Stomach (tissue), 9 donors: ENCODE data around the gene S100A3. TPM values are rescaled to one million over a fixed set of nuclear protein-coding genes. Genes with fewer than 3 reads are reported as not detected.

Experiments used
- DNase-seq, 2 donors: peaks; one replicate each; pipeline versions ENCODE4 v3.0.0 to v3.0.0-alpha.2; 2013 to 2019
- H3K27ac ChIP-seq, 5 donors: fragments of 200-600 bp in 4 of 5; sonication (generic) in 4 of 5; one replicate each; pipeline ENCODE4 v1.5.1; 2013 to 2019; ENCODE audit warnings: mild to moderate bottlenecking in 1 of 5, moderate library complexity in 1 of 5
- H3K27me3 ChIP-seq, 3 donors: fragments of 200-600 bp; sonication (generic); one replicate each; pipeline ENCODE4 v1.5.1; 2017 to 2019; ENCODE audit warnings: mixed run types in 1 of 3
- H3K36me3 ChIP-seq, 4 donors: fragments of 200-600 bp; sonication (generic); 1 replicate in 3 of 4; 2 replicates in 1 of 4; pipeline ENCODE4 v1.5.1; 2016 to 2019
- H3K4me1 ChIP-seq, 4 donors: fragments of 200-600 bp; sonication (generic); one replicate each; pipeline ENCODE4 v1.5.1; 2016 to 2019
- H3K4me3 ChIP-seq, 4 donors: fragments of 200-600 bp; sonication (generic) in 3 of 4; one replicate each; pipeline ENCODE4 v1.5.1; 2016 to 2019; ENCODE audit warnings: mild to moderate bottlenecking in 1 of 4
- H3K9me3 ChIP-seq, 4 donors: fragments of 200-600 bp; sonication (generic); one replicate each; pipeline ENCODE4 v1.5.1; 2016 to 2019
- EP300 ChIP-seq: sonication (generic); formaldehyde crosslinking; IDR thresholded peaks from one replicate; pipeline ENCODE4 v1.6.1; 2017; ENCODE audit warnings: antibody characterized with exemption
- POLR2A ChIP-seq, 4 donors: fragments of 450-650 bp; IDR thresholded peaks; one replicate each; pipeline ENCODE4 v1.6.1; 2016; ENCODE audit warnings: antibody characterized with exemption in 4 of 4, control low read depth in 2 of 4, mild to moderate bottlenecking in 1 of 4, moderate library complexity in 1 of 4
- POLR2AphosphoS5 ChIP-seq, 3 donors: sonication (generic); formaldehyde crosslinking; IDR thresholded peaks; one replicate each; pipeline ENCODE4 v1.6.1; 2016; ENCODE audit warnings: antibody characterized with exemption in 3 of 3
- WGBS, 5 donors: extraction: QIAGEN DNeasy Blood & Tissue Kit in 3 of 5; methylation state at CpG; one replicate each; pipeline versions ENCODE4 v1.1.5 to v1.1.7; 2013 to 2018; 5-methylcytosine and 5-hydroxymethylcytosine counted together
- intact Hi-C: fragments of 100-400 bp; cut with DNase I; formaldehyde crosslinking; loops from one replicate; pipeline ENCODE4 v1.15.1; 2023; ENCODE audit warnings: low total_unique reads
- polyA plus RNA-seq, 3 donors: library from polyadenylated mRNA; stranded (reverse); fragments of 200-250 nt; gene quantifications; one replicate each; pipeline ENCODE4 v1.2.3, GENCODE V29; 2013
- total RNA-seq, 5 donors: library from RNA; depleted of rRNA; stranded (reverse); fragments of >200 nt; gene quantifications; one replicate each; pipeline versions ENCODE4 v1.1.0 to v1.2.3, GENCODE V29; 2014 to 2016
- TF ChIP-seq, protein P1 (sequence below), 7 experiments: fragments of 450-650 bp in 4 of 7; fragments of 200-600 bp in 3 of 7; sonication (generic) in 3 of 7; IDR thresholded peaks; one replicate each; pipeline ENCODE4 v1.5.1; 2016 to 2019; ENCODE audit warnings: antibody characterized with exemption in 7 of 7, control low read depth in 2 of 7, mild to moderate bottlenecking in 1 of 7
- donor health status: healthy with polysubstance abuse.
- donor health status: Bipolar disorder and iron deficiency.
- donor health status: healthy.

The S100A3 gene
- total and polyA plus RNA-seq, 8 donors: 2.6 to 15.0 (median 5.4) TPM; not detected in 5

DNA sequence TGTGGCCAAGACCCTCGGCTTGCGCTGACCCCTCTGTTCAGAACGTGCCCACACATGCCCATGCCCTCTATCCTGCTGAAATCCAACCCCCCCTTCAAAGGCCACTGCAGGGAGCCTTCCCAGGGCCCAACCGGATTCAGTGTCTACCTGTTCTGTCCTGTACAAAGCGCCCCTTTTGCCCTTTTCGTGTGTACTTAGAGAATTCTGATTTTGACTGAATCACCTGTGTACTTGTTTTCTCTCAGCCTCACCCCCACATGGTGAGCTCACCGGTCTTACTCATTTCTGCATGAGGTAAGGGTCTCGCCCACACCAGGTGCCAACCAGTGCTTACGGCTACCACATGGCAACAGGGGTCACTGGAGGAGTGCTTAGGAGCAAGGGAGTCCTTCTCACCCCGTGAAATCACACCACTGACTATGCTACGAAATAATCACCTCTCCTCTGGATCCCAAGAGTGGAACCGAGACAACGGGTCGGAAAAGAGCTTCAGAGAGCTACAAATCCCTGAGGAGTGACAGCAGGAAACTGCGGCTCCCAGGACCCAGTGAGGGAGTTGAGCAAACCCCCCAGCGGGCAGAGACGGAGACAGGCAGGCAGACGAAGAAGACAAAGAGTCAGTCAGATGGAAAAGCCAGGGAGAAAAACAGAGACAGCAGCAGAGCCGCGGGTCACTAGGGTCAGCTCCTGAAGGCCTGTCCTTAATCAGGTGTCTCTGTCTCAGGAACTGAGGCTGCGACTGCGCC lies 18.7 kb upstream of the S100A3 start:
- Histone ChIP-seq H3K27me3 (no peaks in the 10 kb centered on the region), H3K4me1 (peaks cover 35 to 55% (median 46%) of the 10 kb centered on the region in 4 donors), H3K4me3 (peak overlapping the region in 2 of 4 donors; percentile 25 to 26), H3K9me3 (no peaks in the 10 kb centered on the region), H3K27ac (peak overlapping the region; percentile 60 to 94 (median 92)), H3K36me3 (no peaks in the 10 kb centered on the region)
- 80 to 85% (median 82%) methylated on average over 21 to 22 of the region's 22 CpGs for whole genome bisulfite sequencing, 5 donors
- DNase-seq: peak in 1 of 2 donors; percentile 80
- intact Hi-C loops: loop anchor here (5.0 kb wide), 1 partner anchor 35 kb away; no protein-coding TSS in a partner anchor
- TF ChIP-seq POLR2AphosphoS5 (IDR thresholded peaks at IDR 0.05): peak in 1 of 3 donors; percentile 39
- TF ChIP-seq, protein P1, sequence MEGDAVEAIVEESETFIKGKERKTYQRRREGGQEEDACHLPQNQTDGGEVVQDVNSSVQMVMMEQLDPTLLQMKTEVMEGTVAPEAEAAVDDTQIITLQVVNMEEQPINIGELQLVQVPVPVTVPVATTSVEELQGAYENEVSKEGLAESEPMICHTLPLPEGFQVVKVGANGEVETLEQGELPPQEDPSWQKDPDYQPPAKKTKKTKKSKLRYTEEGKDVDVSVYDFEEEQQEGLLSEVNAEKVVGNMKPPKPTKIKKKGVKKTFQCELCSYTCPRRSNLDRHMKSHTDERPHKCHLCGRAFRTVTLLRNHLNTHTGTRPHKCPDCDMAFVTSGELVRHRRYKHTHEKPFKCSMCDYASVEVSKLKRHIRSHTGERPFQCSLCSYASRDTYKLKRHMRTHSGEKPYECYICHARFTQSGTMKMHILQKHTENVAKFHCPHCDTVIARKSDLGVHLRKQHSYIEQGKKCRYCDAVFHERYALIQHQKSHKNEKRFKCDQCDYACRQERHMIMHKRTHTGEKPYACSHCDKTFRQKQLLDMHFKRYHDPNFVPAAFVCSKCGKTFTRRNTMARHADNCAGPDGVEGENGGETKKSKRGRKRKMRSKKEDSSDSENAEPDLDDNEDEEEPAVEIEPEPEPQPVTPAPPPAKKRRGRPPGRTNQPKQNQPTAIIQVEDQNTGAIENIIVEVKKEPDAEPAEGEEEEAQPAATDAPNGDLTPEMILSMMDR (IDR thresholded peaks at IDR 0.05): no peak

DNA sequence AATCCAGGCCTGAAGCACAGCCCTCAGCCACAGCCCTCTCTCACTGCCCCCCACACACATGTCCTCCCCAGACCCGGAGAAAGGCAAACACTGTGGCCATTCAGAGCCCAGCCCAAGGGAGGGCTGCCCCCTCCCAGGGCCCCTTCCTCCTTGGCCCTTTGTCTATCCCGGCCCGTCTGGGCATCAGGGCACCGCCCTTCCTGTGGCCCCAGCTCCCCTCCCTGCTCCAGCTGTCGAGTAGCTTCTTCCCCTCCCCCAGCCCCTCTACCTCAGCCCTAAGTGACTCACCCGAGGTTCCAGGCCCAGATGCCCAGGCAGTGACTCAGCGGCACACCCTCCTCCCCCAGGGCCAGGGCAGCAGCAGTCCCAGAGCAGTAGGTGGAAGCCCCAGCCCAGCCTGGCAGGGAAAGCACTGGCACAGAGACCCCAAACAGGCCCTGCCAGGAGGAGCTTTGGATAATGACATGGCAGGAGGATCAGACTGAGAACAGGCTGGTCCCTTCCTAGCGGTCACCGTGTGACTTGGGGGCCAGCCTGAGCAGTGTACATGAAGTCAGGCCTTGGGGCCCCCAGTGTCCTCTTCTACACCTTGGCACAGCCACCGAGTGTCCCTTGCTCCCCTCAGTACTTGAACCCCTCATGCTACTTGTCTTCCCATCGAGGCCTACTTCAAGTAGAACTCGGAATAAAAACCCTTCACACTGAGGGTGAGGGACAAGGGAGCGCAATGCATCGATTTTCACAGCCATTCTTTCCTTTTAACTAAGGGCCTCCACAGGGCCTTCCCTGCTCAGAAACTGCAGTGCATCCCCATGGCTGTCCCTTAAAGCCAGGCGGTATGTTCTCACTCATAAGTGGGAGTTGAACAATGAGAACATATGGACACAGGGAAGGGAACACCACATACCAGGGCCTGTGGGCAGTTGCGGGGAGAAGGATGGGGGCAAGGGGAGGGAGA lies 17.6 kb upstream of the S100A3 start:
- Histone ChIP-seq H3K4me3 (no peak overlapping the region), H3K9me3 (no peaks in the 10 kb centered on the region), H3K36me3 (no peaks in the 10 kb centered on the region), H3K27me3 (no peaks in the 10 kb centered on the region), H3K27ac (peak overlapping the region; percentile 91 to 94 (median 92)), H3K4me1 (peaks cover 33 to 44% (median 39%) of the 10 kb centered on the region in 4 donors)
- peak; percentile 93 to 97 for DNase-seq
- TF ChIP-seq, protein P1 (IDR thresholded peaks at IDR 0.05): no peak
- TF ChIP-seq POLR2A (IDR thresholded peaks at IDR 0.05) (no peak), EP300 (no peak), POLR2AphosphoS5 (IDR thresholded peaks at IDR 0.05) (peak; percentile 59 to 91 (median 88))
- intact Hi-C loops: loop anchor here (5.0 kb wide), 1 partner anchor 34 kb away; no protein-coding TSS in a partner anchor
- 39 to 42% (median 40%) methylated on average over 14 to 16 of the region's 16 CpGs for WGBS, 5 donors

DNA sequence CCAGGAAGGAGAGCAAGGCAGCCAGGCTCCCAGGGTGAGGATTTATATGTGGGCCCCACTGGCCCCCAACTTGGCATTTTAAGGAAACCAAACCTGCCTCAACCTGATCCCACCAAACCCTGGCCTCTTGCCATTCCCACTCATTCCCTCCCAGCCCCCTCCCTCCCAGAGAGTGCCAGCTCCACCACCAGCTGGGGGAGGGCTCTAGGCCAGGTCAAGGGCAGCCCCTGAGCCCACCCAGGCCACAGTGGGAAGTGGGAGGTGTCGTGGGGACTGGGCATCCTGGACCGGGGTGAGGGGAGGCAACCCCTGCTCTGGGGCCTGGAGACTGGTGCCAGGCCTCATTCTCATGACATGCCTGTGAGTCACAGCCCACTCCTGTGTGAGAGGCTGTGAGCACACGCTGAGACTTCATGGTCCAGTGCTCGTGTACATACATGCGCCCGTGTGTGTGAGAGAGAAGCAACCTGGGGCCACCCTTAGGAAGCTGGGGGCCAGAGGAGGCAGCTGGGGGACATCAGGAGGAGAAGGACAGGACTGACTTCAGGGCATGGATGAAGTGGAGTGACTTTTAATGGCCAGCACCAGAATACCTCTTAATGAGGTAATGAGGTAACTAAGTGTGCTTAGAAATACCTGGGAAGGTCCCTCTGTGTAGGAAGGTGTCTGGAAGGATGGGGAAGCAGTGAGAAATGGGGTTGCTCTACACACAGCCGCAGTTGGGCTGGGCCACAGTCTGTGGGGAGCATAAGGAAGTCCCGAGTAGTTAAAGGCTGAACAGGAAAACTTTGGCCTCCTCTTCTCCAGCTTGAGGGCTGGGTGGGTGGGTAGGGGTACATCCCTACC lies 16.7 kb upstream of the S100A3 start, which contains the start of gene S100A2:
S100A2 (minus strand) TSS at position 316 of the 846 bp plus-strand sequence. CDS start 1,967 bp downstream, outside the sequence.
- H3K4me1 ChIP-seq: peaks cover 33 to 41% (median 39%) of the 10 kb centered on the region in 4 donors
- no peaks in the 10 kb centered on the region for H3K9me3 ChIP-seq
- intact Hi-C loops: loop anchor here (5.0 kb wide), 1 partner anchor 33 kb away; no protein-coding TSS in a partner anchor
- no peak within 1 kb of the TSS for H3K4me3 ChIP-seq
- H3K27me3 ChIP-seq: no peaks in the 10 kb centered on the region
- TF ChIP-seq POLR2AphosphoS5 (IDR thresholded peaks at IDR 0.05): peak in 2 of 3 donors; percentile 45 to 71
- TF ChIP-seq, protein P1 (IDR thresholded peaks at IDR 0.05): no peak
- H3K36me3 ChIP-seq: no peaks in the 10 kb centered on the region
- WGBS, 5 donors: 31 to 49% (median 48%) methylated on average over 7 to 8 of the region's 8 CpGs
- DNase-seq: peak; percentile 46 to 75
- peak within 1 kb of the TSS; percentile 91 to 94 (median 92) for H3K27ac ChIP-seq
